ENCODE results near the gene TET1. TPM values are rescaled to one million over a fixed set of nuclear protein-coding genes. Genes with fewer than 3 reads are reported as not detected.

The TET1 gene
- total and polyA plus RNA-seq, 2 experiments from 2014 or later = 37.2 to 90.5 TPM

GRCh38 chr10:68665841-68666240 lies 105.7 kb downstream of the TET1 start:
- H3K79me2 ChIP-seq (replicated peaks; ENCODE audit: insufficient read depth) = peaks cover 10% of the 10 kb centered on the region
- no peaks in the 10 kb centered on the region; the same call in 2 of the 3 replicates for H3K9me3 Mint-ChIP-seq
- H3K27me3 Mint-ChIP-seq (ENCODE audit: insufficient read depth, low read depth, poor library complexity) = no peaks in the 10 kb centered on the region
- H3F3A ChIP-seq (replicated peaks; ENCODE audit: low read depth) = peaks cover 6% of the 10 kb centered on the region
- no peak overlapping the region for H3K4me3 ChIP-seq
- H3K4me1 ChIP-seq (ENCODE audit: insufficient read depth) = no peaks in the 10 kb centered on the region
- H3K27ac ChIP-seq (ENCODE audit: low read depth) = no peak overlapping the region
- H3K4me1 Mint-ChIP-seq = no peaks in the 10 kb centered on the region
- TF ChIP-seq POLR2AphosphoS5 (IDR thresholded peaks at IDR 0.05; ENCODE audit: low read depth) (no peak), ZNF331 (CRISPR knock-in tag; IDR thresholded peaks at IDR 0.05; ENCODE audit: low read depth) (no peak), CTCF (conservative IDR thresholded peaks at IDR 0.05; ENCODE audit: low read depth in 2 of 2) (no peak), ZNF462 (CRISPR knock-in tag; IDR thresholded peaks at IDR 0.05) (no peak), NANOG (IDR thresholded peaks at IDR 0.05; ENCODE audit: borderline replicate concordance) (no peak), ZNF114 (CRISPR knock-in tag; IDR thresholded peaks at IDR 0.05) (no peak), EZH2phosphoT487 (IDR thresholded peaks at IDR 0.05; ENCODE audit: unreplicated experiment) (no peak), REST (IDR thresholded peaks at IDR 0.05; ENCODE audit: unreplicated experiment) (no peak), EZH2 (IDR thresholded peaks at IDR 0.05; ENCODE audit: low read depth, unreplicated experiment) (no peak)
- no peaks in the 10 kb centered on the region for H3K9me2 ChIP-seq (ENCODE audit: insufficient read depth)
- peaks cover 50% of the 10 kb centered on the region for H3K36me3 Mint-ChIP-seq (ENCODE audit: low read depth)
- DNase-seq (ENCODE audit: low spot score) (no peak), ATAC-seq (no peak)
- H3K27ac Mint-ChIP-seq = no peak overlapping the region
- H2AFZ ChIP-seq = no peak overlapping the region
- no peak overlapping the region for H3K4me3 Mint-ChIP-seq
- H3K4me2 ChIP-seq = no peak overlapping the region
- peaks cover 25% of the 10 kb centered on the region; the same call in 1 of the 2 replicates for H3K36me3 ChIP-seq (ENCODE audit: insufficient read depth)
- no peaks in the 10 kb centered on the region for H3K27me3 ChIP-seq (ENCODE audit: insufficient read depth)
- H4K20me1 ChIP-seq (replicated peaks; ENCODE audit: insufficient read depth) = peaks cover 2% of the 10 kb centered on the region; the same call in 1 of the 2 replicates

Measured in GM23338 (cell line).